Measurements from ENCODE around the gene FUT8. TPM values are rescaled to one million over a fixed set of nuclear protein-coding genes. Genes with fewer than 3 reads are reported as not detected.

Gene FUT8
- total and polyA plus RNA-seq, 4 donors = 1.1 to 14.1 (median 4.0) TPM

- Histone ChIP-seq H3K9ac (ENCODE audit: low read depth in 1 of 2, low read length in 2 of 2) (no peak overlapping the region), H3K27ac (ENCODE audit: low read depth in 1 of 2, low read length in 2 of 2) (no peak overlapping the region), H3K27me3 (ENCODE audit: control insufficient read depth in 4 of 4, insufficient read depth in 4 of 4, low read length in 3 of 4) (peaks cover 0 to 6% (median 0%) of the 10 kb centered on the region in 4 donors), H3K36me3 (ENCODE audit: control insufficient read depth in 4 of 4, insufficient read depth in 3 of 4, low read depth in 1 of 4, low read length in 3 of 4) (no peaks in the 10 kb centered on the region), H3K9me3 (ENCODE audit: control insufficient read depth in 4 of 4, low read length in 3 of 4) (no peaks in the 10 kb centered on the region), H3K4me3 (ENCODE audit: low read depth in 1 of 3, low read length in 3 of 3) (no peak overlapping the region), H3K4me1 (ENCODE audit: control insufficient read depth in 4 of 4, insufficient read depth in 4 of 4, low read length in 3 of 4) (no peaks in the 10 kb centered on the region)
- WGBS = 80% methylated on average over 2 of the region's 2 CpGs
- TF ChIP-seq FOXA1 (IDR thresholded peaks at IDR 0.05) = no peak
- no peak for TF ChIP-seq SP1 (IDR thresholded peaks at IDR 0.05)
- TF ChIP-seq, protein P1, sequence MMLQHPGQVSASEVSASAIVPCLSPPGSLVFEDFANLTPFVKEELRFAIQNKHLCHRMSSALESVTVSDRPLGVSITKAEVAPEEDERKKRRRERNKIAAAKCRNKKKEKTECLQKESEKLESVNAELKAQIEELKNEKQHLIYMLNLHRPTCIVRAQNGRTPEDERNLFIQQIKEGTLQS (IDR thresholded peaks at IDR 0.05) = no peak
- no peak for TF ChIP-seq NR2F2 (IDR thresholded peaks at IDR 0.05)
- TF ChIP-seq, protein P2, sequence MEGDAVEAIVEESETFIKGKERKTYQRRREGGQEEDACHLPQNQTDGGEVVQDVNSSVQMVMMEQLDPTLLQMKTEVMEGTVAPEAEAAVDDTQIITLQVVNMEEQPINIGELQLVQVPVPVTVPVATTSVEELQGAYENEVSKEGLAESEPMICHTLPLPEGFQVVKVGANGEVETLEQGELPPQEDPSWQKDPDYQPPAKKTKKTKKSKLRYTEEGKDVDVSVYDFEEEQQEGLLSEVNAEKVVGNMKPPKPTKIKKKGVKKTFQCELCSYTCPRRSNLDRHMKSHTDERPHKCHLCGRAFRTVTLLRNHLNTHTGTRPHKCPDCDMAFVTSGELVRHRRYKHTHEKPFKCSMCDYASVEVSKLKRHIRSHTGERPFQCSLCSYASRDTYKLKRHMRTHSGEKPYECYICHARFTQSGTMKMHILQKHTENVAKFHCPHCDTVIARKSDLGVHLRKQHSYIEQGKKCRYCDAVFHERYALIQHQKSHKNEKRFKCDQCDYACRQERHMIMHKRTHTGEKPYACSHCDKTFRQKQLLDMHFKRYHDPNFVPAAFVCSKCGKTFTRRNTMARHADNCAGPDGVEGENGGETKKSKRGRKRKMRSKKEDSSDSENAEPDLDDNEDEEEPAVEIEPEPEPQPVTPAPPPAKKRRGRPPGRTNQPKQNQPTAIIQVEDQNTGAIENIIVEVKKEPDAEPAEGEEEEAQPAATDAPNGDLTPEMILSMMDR (IDR thresholded peaks at IDR 0.05; ENCODE audit: low read depth, low read length, missing input control) = no peak
- no peak for TF ChIP-seq YY1 (IDR thresholded peaks at IDR 0.05)
- no peak for TF ChIP-seq GABPA (IDR thresholded peaks at IDR 0.05 in 1 of 2, conservative IDR thresholded peaks at IDR 0.05 in 1 of 2)
- no peak for TF ChIP-seq FOXA2 (IDR thresholded peaks at IDR 0.05)
- no peak for TF ChIP-seq EGR1 (IDR thresholded peaks at IDR 0.05; ENCODE audit: low read depth in 2 of 2)
- no peak for TF ChIP-seq REST (IDR thresholded peaks at IDR 0.05)
- TF ChIP-seq RAD21 (IDR thresholded peaks at IDR 0.05) = no peak
- TF ChIP-seq HNF4A (conservative IDR thresholded peaks at IDR 0.05) = no peak
- no peak for TF ChIP-seq ZBTB33 (IDR thresholded peaks at IDR 0.05)
- TF ChIP-seq HNF4G (IDR thresholded peaks at IDR 0.05) = no peak
- no peak for TF ChIP-seq RXRA (IDR thresholded peaks at IDR 0.05)
- no peak for DNase-seq (ENCODE audit: low spot score)
Observed at GRCh38 chr14:65371784-65372183, 40.7 kb upstream of the FUT8 start.

GRCh38 chr14:65373016-65373670 is 39.4 kb upstream of the FUT8 start:
- no peak overlapping the region for H3K9ac ChIP-seq (ENCODE audit: low read depth in 1 of 2, low read length in 2 of 2)
- no peaks in the 10 kb centered on the region for H3K36me3 ChIP-seq (ENCODE audit: control insufficient read depth in 4 of 4, insufficient read depth in 3 of 4, low read depth in 1 of 4, low read length in 3 of 4)
- DNase-seq (ENCODE audit: low spot score) = no peak
- 53% methylated on average over 15 of the region's 15 CpGs for WGBS
- no peaks in the 10 kb centered on the region for H3K4me1 ChIP-seq (ENCODE audit: control insufficient read depth in 4 of 4, insufficient read depth in 4 of 4, low read length in 3 of 4)
- H3K27me3 ChIP-seq (ENCODE audit: control insufficient read depth in 4 of 4, insufficient read depth in 4 of 4, low read length in 3 of 4) = peaks cover 0 to 6% (median 0%) of the 10 kb centered on the region in 4 donors
- H3K27ac ChIP-seq (ENCODE audit: low read depth in 1 of 2, low read length in 2 of 2) = no peak overlapping the region
- H3K4me3 ChIP-seq (ENCODE audit: low read depth in 1 of 3, low read length in 3 of 3) = no peak overlapping the region
- no peaks in the 10 kb centered on the region for H3K9me3 ChIP-seq (ENCODE audit: control insufficient read depth in 4 of 4, low read length in 3 of 4)
- TF ChIP-seq RXRA (IDR thresholded peaks at IDR 0.05) (no peak), FOXA1 (IDR thresholded peaks at IDR 0.05) (no peak), ZBTB33 (IDR thresholded peaks at IDR 0.05) (no peak), TAF1 (conservative IDR thresholded peaks at IDR 0.05) (no peak), HNF4G (IDR thresholded peaks at IDR 0.05) (no peak), YY1 (IDR thresholded peaks at IDR 0.05) (no peak), SP1 (IDR thresholded peaks at IDR 0.05) (no peak), FOXA2 (IDR thresholded peaks at IDR 0.05) (no peak), REST (IDR thresholded peaks at IDR 0.05) (no peak)
- TF ChIP-seq, protein P1 (IDR thresholded peaks at IDR 0.05) = no peak
- TF ChIP-seq, protein P3, sequence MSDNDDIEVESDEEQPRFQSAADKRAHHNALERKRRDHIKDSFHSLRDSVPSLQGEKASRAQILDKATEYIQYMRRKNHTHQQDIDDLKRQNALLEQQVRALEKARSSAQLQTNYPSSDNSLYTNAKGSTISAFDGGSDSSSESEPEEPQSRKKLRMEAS (IDR thresholded peaks at IDR 0.05) = no peak

Data from liver (tissue), 9 donors.